WTC11 (cell line): ENCODE measurements around the gene KCNJ15.

Experiments
- FOXP1 ChIP-seq: sonication (generic); formaldehyde crosslinking; IDR thresholded peaks from 2 replicates; pipeline ENCODE4 v1.8.0; 2022; ENCODE audit warnings: missing genetic modification reagents, mild to moderate bottlenecking, moderate library complexity, borderline replicate concordance
- NR1H2 ChIP-seq: sonication (generic); formaldehyde crosslinking; IDR thresholded peaks from 2 replicates; pipeline ENCODE4 v1.9.0; 2021; ENCODE audit warnings: mild to moderate bottlenecking, moderate library complexity, missing genetic modification reagents
- NR2C2 ChIP-seq: sonication (generic); formaldehyde crosslinking; IDR thresholded peaks from 2 replicates; pipeline ENCODE4 v1.8.0; 2022; ENCODE audit warnings: mild to moderate bottlenecking, missing genetic modification reagents
- SP1 ChIP-seq: sonication (generic); formaldehyde crosslinking; conservative IDR thresholded peaks from 2 replicates; pipeline ENCODE4 v1.8.1; 2022; ENCODE audit warnings: missing genetic modification reagents
- ZNF263 ChIP-seq: sonication (generic); formaldehyde crosslinking; IDR thresholded peaks from 2 replicates; pipeline ENCODE4 v1.8.1; 2022; ENCODE audit warnings: low read depth, mild to moderate bottlenecking, moderate library complexity, missing genetic modification reagents
- TF ChIP-seq, protein P1 (sequence below): sonication (generic); formaldehyde crosslinking; IDR thresholded peaks from 2 replicates; pipeline ENCODE4 v1.8.0; 2022; ENCODE audit warnings: mild to moderate bottlenecking, missing genetic modification reagents
- TF ChIP-seq, protein P2 (sequence below): fragments of 200-600 bp; IDR thresholded peaks from 2 replicates; pipeline ENCODE4 v1.8.0; 2022; ENCODE audit warnings: antibody characterized with exemption
- TF ChIP-seq, protein P3 (sequence below): sonication (generic); formaldehyde crosslinking; IDR thresholded peaks from 2 replicates; pipeline ENCODE4 v1.8.1; 2023; ENCODE audit warnings: mild to moderate bottlenecking, missing genetic modification reagents
- TF ChIP-seq, protein P4 (sequence below): sonication (generic); formaldehyde crosslinking; IDR thresholded peaks from 2 replicates; pipeline ENCODE4 v1.8.1; 2022; ENCODE audit warnings: low read depth, missing genetic modification reagents, borderline replicate concordance

DNA sequence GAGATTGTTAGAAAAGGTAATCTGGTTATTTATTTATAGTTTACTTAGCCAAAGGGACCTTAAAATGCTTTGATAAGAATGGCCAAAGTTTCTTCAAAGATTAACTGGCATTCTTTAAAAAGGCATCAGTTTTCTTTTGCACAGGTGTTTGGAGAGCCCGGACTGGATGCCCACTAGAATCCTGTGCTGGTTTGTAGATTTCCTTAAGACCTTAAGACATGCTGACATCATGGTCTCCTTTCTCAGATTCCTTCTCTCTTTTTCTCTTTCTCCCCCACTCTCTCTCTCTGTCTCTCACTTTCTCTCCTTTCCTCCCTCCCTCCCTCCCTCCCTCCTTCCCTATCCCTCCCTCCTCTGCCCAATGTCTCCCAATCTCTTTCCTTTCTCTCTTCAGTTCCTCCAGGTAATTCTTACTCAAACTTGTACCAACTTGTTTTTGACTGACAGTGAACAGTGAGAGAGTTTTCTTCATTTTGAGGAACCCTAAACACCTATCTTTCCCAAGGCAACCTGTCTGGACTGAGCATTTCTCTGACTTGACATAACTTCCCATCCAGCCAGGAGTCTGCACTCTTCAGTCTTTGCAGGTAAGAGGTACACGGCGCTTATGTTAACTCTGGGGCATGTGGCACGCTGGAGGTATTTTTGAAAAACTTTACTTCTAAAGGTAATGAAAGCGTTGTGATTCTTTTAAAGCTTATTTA, at the start of gene KCNJ15:
- TF ChIP-seq, protein P1, sequence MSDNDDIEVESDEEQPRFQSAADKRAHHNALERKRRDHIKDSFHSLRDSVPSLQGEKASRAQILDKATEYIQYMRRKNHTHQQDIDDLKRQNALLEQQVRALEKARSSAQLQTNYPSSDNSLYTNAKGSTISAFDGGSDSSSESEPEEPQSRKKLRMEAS = no peak
- TF ChIP-seq ZNF263 (CRISPR knock-in tag) (no peak), SP1 (no peak), NR2C2 (no peak), FOXP1 (CRISPR knock-in tag) (no peak), NR1H2 (CRISPR knock-in tag) (no peak)
- TF ChIP-seq, protein P2, sequence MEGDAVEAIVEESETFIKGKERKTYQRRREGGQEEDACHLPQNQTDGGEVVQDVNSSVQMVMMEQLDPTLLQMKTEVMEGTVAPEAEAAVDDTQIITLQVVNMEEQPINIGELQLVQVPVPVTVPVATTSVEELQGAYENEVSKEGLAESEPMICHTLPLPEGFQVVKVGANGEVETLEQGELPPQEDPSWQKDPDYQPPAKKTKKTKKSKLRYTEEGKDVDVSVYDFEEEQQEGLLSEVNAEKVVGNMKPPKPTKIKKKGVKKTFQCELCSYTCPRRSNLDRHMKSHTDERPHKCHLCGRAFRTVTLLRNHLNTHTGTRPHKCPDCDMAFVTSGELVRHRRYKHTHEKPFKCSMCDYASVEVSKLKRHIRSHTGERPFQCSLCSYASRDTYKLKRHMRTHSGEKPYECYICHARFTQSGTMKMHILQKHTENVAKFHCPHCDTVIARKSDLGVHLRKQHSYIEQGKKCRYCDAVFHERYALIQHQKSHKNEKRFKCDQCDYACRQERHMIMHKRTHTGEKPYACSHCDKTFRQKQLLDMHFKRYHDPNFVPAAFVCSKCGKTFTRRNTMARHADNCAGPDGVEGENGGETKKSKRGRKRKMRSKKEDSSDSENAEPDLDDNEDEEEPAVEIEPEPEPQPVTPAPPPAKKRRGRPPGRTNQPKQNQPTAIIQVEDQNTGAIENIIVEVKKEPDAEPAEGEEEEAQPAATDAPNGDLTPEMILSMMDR = no peak
- TF ChIP-seq, protein P3, sequence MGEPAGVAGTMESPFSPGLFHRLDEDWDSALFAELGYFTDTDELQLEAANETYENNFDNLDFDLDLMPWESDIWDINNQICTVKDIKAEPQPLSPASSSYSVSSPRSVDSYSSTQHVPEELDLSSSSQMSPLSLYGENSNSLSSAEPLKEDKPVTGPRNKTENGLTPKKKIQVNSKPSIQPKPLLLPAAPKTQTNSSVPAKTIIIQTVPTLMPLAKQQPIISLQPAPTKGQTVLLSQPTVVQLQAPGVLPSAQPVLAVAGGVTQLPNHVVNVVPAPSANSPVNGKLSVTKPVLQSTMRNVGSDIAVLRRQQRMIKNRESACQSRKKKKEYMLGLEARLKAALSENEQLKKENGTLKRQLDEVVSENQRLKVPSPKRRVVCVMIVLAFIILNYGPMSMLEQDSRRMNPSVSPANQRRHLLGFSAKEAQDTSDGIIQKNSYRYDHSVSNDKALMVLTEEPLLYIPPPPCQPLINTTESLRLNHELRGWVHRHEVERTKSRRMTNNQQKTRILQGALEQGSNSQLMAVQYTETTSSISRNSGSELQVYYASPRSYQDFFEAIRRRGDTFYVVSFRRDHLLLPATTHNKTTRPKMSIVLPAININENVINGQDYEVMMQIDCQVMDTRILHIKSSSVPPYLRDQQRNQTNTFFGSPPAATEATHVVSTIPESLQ (CRISPR knock-in tag) = no peak
- TF ChIP-seq, protein P4, sequence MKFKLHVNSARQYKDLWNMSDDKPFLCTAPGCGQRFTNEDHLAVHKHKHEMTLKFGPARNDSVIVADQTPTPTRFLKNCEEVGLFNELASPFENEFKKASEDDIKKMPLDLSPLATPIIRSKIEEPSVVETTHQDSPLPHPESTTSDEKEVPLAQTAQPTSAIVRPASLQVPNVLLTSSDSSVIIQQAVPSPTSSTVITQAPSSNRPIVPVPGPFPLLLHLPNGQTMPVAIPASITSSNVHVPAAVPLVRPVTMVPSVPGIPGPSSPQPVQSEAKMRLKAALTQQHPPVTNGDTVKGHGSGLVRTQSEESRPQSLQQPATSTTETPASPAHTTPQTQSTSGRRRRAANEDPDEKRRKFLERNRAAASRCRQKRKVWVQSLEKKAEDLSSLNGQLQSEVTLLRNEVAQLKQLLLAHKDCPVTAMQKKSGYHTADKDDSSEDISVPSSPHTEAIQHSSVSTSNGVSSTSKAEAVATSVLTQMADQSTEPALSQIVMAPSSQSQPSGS (CRISPR knock-in tag) = no peak
